PFSK-1 (cell line): Measurements from ENCODE around the gene SYTL5.

Experiments
- SIN3A ChIP-seq: IDR thresholded peaks from 2 replicates; pipeline ENCODE4 v1.6.1; 2012; ENCODE audit warnings: mild to moderate bottlenecking, low read length, moderate library complexity, borderline replicate concordance; ENCODE audit not compliant: insufficient read depth
- TF ChIP-seq, protein P1 (sequence below), 2 experiments: IDR thresholded peaks; 2 replicates each; pipeline versions ENCODE4 v1.6.1 to v1.8.0; 2011 to 2012; ENCODE audit warnings: low read depth in 2 of 2, low read length in 2 of 2, control low read depth in 1 of 2, inconsistent platforms in 1 of 2, mild to moderate bottlenecking in 1 of 2, moderate library complexity in 1 of 2; ENCODE audit not compliant: insufficient read depth in 1 of 2

DNA sequence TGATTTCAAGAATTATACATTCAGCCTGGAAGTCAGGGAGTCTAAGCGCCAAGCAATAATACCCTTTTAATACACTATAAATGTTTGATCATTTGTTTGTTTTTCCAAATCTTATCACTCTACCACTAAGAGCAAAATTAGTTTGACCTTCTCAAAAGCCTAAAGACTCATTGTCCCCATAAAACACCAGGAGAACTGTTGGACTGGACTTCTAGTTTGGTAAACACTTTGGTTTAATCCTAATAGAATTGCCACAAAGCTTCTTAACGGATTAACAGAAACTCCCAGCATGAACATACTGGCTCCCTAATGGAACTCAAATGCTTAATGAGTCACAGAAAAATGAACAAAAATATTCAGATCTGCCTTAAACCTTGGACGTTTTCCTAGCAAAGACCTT is 34.9 kb downstream of the SYTL5 start:
- no peak for TF ChIP-seq SIN3A
- TF ChIP-seq, protein P1, sequence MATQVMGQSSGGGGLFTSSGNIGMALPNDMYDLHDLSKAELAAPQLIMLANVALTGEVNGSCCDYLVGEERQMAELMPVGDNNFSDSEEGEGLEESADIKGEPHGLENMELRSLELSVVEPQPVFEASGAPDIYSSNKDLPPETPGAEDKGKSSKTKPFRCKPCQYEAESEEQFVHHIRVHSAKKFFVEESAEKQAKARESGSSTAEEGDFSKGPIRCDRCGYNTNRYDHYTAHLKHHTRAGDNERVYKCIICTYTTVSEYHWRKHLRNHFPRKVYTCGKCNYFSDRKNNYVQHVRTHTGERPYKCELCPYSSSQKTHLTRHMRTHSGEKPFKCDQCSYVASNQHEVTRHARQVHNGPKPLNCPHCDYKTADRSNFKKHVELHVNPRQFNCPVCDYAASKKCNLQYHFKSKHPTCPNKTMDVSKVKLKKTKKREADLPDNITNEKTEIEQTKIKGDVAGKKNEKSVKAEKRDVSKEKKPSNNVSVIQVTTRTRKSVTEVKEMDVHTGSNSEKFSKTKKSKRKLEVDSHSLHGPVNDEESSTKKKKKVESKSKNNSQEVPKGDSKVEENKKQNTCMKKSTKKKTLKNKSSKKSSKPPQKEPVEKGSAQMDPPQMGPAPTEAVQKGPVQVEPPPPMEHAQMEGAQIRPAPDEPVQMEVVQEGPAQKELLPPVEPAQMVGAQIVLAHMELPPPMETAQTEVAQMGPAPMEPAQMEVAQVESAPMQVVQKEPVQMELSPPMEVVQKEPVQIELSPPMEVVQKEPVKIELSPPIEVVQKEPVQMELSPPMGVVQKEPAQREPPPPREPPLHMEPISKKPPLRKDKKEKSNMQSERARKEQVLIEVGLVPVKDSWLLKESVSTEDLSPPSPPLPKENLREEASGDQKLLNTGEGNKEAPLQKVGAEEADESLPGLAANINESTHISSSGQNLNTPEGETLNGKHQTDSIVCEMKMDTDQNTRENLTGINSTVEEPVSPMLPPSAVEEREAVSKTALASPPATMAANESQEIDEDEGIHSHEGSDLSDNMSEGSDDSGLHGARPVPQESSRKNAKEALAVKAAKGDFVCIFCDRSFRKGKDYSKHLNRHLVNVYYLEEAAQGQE (IDR thresholded peaks at IDR 0.05; ENCODE audit: insufficient read depth in 1 of 2, low read depth in 2 of 2, low read length in 2 of 2) = no peak
